GM19328 (cell line): Measurements from ENCODE around the gene BOC.
A peak's percentile ranks its signal among the peaks of the same experiment; 100 is the strongest.

Experiments
- ATAC-seq: cut with Tn5 transposase; IDR thresholded peaks from one replicate; pipeline ENCODE4 v1.9.1; 2021; ENCODE audit warnings: mild to moderate bottlenecking, moderate library complexity; ENCODE audit not compliant: unreplicated experiment

Gene BOC

DNA sequence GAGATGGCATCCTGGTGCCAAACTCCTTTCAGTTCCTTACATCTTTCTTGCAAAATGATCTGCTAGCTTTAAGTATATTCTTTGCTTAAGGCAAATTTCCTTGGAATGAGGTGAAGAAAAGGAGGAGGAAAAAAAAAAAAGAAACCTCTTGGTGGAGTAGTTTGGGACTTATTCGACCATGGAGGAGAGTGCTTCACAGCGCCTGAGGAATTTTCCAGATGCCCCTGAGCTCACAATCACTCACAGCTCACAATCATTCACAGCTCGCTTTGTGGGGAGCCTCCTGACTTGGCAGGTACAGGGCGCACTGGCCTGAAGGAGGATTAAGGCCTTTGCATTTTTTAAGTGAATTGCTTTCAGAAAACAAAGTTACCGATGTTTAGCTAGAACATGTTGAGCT, 53.9 kb downstream of the BOC start:
- ATAC-seq, result no peak

DNA sequence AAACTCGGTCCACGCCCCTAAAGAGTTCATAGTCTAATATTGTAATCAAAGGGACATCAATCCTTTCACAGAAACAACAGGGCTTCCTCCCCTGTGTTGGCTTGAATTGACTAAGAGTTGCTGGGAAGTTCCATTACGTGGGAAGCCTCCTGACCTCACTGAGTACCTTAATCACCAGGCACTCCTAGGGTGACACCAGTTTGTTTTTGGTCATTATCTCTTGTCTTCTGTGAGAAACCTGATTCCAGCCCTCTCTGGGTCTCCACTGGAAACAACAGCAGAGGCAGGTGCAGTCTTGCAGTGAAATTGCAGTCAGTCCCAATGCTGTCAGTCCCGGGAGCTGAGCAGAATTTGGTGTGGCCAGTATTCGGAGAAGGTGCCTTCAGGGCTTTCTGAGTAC, 55.4 kb downstream of the BOC start:
- no peak for ATAC-seq

DNA sequence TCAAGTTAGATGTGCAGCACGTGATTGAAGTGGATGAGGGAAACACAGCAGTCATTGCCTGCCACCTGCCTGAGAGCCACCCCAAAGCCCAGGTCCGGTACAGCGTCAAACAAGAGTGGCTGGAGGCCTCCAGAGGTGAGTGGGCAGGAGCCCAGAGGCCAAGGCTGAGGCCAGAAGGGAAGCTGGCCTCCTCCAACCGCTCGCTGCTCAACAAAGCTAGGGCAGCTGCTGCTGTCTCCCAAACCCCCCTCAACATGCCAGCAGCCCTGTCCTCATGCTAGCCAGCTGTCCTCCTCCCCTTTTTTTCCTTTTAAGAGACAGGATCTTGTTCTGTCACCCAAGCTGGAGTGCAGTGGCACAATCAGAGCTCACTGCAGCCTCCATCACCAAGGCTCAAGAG, 57.0 kb downstream of the BOC start:
- no peak for ATAC-seq

DNA sequence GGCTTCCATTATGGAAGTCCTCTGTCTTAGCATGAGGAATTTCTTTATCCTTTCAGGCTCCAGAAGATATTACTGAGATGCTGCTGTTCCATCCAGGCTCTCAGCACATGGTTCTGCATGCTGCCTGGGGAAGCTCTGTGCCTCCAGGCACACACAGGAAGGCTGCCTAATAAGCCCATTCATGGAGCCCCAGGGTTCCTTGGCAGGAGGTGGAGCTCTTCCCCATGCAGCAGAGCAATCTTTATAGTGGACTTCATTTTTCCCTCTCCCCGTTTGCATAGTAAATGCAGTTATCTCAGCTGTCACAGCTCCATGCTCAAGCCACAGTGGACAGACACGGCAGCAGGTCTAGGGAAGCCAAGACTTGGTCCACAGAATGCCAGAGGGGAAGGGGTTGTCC, 57.6 kb downstream of the BOC start:
- ATAC-seq, result no peak

DNA sequence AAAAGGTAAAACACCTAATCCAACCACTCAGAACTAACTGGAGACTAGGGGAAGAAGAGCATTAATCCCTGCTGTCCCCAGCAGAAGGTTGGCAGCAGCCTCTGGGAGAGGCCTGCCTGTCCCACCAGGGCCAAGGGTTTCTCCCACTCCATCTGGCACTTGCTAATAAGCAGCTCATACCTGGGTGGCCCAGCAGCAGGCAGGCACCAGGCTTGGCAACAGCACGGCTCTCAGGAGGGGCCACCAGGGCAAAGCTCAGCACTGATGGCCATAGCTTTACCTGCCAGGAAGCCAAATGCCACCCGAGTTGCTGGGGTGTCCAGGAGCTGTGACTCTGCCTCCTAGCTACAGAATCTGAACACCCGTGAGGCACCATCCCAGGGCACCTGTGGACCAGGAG, 58.3 kb downstream of the BOC start:
- ATAC-seq, result no peak

DNA sequence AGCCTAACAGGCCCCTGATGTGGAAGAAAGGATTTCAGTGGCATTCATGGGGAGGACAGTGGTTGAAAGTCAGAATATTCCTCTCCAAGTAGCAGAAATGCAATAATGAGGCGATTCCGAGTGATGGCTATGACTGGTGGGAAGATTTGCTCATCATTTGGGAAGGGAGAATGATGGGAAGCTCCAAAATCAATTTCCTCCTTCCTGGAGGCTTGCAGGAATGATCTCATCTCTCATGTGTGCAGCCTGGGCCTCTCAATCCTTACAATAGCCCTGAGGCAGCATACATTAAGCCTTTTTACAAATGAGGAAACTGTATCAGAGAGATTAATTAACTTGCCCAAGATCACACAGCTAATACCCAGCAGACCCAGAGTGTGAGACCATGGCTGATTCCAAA, 58.7 kb downstream of the BOC start:
- ATAC-seq, result no peak

DNA sequence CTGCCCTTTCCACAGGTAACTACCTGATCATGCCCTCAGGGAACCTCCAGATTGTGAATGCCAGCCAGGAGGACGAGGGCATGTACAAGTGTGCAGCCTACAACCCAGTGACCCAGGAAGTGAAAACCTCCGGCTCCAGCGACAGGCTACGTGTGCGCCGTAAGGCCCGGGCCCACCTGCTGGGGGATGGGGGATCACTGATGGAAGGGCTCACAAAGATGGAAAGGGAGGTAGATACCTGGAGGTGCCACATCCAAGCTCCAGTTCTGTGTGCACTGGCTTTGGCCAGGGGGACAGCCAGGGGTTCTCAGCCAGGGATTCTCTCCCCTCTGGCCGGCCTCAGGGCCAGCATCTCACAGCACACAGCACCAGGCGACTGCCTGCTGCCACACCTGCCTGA, 59.4 kb downstream of the BOC start:
- ATAC-seq, result no peak

DNA sequence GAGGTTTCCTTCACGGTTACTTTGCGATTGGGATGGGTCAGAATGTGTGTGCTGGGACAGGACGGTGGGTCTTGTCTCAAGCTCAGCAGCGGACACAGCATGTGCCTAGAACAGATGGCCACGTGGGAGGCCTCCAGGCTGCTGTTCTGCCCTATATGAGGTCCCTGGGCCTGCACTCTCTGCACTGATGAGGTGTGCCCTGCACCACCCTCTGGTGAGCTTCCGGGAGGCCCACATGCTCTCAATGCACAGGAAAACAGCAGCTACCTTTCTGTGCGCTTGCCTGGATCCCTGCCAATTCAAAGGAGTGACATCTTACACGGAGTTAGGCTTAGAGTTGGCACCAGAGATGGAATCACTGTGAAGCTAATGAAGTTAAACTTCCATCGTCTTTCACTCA, 59.8 kb downstream of the BOC start:
- ATAC-seq, result no peak

DNA sequence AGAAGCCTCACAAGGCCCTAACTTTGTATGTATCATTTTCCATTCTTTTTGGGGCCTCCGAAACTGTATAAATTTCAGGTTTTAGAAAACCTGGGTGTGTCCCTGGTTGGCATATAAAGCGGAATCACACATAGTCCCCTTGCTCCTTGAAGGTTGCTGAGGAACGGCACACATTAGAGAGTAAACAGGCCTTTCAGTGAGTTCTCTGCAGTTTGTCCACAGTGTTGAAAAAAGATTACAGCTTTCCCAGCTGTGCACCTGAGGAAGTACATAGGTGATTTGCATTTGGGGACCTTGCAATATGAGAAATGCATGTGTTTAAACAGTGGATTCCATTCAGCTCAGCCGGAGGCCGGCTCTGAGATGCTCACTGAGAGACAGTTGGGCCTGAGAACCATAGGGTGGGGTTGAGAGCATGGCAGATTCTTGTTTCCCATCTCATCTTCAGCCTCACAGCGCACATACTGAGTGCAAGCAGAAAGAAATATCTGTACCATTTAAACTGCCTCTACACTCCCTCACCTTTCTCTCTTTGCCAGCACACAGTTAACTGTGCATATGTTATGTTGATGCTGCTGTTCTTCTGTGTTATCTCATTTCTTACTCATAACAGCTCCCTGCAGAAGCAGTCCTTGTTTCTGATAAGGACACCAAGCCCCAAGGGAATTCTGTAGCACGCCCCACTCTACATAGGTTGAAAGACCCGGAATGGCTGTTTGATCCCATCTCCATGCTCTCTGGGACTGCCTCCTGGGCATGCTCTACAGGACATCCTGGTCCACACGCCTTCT, 60.4 kb downstream of the BOC start:
- ATAC-seq, result no peak

DNA sequence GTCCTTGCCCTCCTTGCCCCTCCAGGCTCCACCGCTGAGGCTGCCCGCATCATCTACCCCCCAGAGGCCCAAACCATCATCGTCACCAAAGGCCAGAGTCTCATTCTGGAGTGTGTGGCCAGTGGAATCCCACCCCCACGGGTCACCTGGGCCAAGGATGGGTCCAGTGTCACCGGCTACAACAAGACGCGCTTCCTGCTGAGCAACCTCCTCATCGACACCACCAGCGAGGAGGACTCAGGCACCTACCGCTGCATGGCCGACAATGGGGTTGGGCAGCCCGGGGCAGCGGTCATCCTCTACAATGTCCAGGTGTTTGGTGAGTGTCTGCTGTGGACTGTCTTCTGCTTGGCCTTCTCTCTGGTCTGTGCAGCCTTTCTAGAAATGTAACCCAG, 61.0 kb downstream of the BOC start:
- ATAC-seq, result no peak

DNA sequence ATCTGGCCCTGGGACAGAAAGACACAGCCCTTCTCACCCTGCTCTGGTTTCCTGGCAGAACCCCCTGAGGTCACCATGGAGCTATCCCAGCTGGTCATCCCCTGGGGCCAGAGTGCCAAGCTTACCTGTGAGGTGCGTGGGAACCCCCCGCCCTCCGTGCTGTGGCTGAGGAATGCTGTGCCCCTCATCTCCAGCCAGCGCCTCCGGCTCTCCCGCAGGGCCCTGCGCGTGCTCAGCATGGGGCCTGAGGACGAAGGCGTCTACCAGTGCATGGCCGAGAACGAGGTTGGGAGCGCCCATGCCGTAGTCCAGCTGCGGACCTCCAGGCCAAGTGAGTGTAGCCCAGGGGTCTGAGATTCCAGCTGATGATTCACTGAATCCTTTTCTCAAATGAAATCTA, 61.7 kb downstream of the BOC start:
- no peak for ATAC-seq

DNA sequence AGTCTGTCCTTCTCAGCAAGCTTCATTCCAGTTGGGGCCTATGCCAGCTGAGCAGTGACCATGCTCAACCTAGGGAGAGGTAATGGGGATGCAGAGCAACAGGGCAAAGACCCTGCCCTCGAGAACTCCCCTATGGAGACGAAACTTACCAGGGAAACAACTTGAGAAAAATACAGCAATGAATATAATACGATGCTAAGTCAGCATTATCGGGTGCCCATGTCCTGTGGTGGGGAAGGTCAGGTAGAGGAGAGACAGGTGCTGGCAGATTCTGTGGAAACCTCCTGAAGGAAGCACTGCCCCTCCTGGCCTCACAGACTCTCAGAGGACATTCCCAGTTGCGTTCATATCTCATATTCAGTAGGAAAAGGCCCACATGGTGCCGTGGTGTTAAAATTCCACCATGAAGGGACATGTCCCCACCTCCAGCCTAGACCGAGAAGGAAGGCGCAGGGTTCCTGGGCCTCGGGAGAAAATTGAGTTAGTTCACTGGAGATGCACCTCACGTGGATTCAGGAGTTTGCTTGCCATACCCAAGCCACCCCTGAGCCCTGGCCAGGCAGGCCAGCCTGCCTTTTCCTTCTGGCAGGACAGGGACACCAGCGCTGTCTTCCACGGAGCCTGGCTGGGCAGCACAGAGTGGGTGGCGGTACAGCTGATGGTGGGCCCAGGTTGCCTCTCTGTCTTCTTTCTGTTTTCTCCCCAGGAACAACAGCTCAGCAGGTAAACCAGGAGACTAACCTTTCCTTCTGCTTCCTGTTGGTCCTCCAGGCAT, 62.4 kb downstream of the BOC start:
- no peak for ATAC-seq

DNA sequence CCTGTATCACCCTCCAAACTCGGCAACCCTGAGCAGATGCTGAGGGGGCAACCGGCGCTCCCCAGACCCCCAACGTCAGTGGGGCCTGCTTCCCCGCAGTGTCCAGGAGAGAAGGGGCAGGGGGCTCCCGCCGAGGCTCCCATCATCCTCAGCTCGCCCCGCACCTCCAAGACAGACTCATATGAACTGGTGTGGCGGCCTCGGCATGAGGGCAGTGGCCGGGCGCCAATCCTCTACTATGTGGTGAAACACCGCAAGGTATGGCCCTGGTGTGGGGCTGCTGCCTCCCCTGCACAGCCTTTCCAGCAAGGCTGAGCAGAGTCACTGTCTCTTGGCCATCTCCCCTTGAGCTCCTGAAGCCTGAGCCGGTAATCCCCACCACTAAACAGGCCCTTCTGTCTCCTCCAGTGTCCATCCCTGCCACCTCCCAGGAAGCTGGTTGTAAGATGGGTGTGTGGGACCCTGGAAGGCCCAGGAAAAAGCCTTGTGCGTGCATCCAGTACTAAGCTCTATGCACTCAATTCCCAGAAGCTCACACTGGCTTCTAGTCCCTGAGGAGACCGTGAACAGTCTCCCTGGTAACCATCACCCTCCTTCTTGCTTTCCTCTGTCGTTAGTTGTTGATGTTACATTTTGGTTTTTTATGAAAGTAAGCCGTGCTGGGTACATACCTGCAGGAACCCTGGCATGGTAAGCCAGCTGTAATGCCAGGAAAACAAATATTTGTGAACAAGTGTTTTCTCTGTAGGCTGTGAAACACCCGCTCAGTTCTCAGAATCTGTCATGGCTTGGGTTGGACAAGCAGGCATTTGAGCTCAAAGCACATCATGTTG, 63.3 kb downstream of the BOC start:
- no peak for ATAC-seq

DNA sequence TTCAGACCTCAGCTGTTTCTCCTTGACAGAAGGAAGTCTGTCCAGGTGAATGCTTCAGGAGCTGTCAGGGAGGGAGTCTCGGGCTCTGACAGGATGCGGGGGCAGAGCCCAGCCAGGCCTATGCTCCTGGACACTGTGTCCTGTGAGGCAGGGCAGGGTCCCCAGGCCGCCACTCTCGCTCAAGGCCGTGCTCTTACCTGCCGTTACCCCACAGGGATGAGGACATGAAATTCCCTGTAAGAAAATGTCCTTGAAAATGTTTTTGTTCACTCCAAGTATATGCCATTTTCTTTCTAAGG, 63.9 kb downstream of the BOC start:
- ATAC-seq, result no peak

DNA sequence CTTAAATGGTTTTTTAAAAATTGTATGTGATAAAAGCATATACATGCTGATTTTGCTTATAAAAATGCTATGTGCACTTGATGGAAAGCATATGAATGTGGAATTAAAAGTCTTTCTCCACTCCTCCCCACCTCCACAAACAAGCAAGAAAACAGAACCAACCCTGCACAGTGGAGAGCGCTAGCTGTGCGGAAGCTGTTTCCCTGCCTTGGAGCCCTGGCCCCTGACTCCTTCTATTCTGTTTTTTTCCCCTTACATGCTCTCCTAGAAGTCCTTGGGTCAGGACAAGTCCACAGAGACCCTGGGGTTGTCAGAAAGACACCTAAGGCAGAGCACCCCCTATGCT, 64.2 kb downstream of the BOC start:
- ATAC-seq, result no peak

DNA sequence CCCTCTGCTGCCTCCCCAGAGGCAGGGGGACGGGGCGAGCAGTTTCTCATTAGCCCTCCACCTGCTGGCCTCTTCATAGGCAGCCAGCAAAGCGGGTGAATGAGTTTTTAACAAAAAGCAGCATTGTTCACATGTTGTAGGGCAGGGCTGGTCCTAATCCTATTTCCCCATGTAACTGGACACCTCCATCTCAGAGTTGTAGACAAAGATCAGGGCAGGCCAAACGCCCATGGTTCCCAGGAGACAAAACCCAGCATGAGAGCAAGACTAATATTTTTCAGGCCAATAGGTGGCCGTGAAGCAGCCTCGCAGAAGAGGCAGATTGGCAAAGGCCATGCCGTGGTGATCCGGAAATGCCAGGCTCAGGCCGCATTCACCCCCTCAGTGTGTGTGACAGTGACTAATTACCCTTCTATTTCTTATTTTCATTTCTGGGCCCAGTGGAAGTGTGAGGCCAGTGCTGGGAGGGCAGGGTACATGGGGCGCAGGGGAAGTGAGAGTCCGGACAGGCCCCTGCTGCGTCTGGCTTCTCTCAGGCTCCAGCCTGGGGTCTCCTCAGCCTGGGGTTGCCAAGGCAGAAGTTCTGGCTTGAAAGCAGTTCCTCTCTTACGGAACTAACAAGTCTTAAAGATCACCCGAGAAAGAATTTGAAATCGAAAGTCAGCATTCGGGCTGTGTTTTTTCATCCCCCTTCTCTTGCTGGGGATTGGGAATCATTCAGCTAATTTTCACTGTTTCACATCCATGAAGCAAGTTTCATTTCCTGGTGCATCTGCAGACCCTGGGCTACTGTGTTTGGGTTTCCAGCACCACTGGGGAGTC, 64.8 kb downstream of the BOC start:
- peak; percentile 43 for ATAC-seq

DNA sequence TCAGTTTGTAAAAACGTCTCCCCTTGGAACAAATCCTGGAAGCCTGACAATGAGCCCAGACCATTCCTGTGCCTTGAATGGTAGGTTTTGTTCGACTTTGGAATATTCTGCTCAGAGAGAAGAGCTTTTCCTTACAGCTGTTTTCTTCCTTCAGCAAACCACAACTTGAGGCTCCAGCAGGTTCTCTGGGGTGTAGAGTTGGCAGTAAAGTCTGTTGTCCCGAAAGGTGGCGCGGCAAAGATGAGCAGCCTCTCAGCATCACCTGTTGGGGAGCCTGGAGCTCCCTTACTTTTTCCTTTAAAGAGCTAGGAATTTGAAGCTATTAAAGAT, 65.4 kb downstream of the BOC start:
- no peak for ATAC-seq

DNA sequence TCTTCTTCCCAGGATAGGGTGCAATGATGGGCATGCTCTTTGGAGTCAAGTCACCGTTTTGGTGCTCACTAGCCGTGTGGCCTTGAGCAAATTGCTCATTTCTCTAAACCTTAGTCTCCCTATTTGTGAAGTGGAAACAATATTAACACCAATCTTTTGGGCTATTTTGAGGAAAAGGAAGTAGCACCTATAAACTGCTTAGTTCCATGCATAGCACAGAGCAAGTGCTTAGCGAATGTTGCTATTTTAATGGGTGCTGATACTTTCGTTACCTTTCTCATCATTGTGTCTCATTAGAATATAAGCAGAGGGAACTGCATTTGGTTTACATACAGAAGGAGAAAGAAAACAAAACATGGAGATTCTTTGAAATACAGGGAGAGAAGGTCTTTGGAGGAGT, 66.1 kb downstream of the BOC start:
- ATAC-seq, result peak; percentile 45

DNA sequence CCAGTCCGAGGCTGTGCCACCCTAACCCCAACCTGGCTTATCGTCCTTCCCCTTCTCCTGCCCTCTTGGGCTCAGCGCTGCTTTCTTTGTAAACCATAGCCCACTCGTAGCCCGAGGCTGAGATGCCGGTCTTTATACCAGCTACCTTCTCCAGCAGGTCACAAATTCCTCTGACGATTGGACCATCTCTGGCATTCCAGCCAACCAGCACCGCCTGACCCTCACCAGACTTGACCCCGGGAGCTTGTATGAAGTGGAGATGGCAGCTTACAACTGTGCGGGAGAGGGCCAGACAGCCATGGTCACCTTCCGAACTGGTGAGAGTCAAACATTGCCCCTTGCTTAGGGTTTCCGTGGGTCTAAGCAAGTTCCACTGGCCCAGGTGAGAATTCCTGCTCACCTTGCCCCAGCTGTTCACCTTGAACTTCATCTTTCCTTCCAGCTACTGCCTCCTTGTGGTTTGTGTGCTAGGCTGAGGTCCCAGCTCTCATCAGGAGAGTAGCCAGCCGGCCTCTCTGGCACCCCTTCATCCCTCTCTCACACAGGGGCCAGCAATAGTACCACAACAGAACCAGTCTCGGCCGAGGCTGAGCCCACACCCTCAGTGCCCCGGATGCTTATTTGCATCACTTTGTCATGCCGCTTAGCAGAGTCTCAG, 66.7 kb downstream of the BOC start:
- no peak for ATAC-seq

DNA sequence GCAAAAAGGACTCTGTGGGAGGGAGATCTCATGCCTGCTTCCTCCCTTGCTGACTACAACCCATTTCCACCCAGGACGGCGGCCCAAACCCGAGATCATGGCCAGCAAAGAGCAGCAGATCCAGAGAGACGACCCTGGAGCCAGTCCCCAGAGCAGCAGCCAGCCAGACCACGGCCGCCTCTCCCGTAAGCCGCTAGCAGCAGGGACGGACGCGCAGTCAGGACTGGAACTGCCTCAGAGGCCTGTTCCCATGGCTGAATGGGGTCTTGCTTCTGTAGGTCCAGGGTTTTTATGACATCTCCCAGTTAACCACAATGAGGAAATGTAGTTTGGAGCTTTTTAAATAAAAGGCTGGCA, 67.2 kb downstream of the BOC start:
- ATAC-seq, result no peak

DNA sequence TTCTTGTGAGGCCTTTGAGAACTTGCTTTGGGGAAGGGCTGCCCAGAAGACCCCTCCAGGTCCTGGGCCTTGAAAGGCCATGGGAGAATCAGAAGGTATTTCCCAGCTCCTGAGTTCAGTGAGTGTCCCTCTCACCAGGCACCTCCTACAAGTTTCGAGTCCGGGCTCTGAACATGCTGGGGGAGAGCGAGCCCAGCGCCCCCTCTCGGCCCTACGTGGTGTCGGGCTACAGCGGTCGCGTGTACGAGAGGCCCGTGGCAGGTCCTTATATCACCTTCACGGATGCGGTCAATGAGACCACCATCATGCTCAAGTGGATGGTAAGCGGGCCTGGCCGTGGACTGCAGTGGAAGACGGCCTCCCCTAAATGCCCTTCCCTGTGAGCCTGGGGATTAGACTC, 68.3 kb downstream of the BOC start:
- no peak for ATAC-seq
